ENCODE data around the gene PLAA.
"Not testable (repeated sequence)": the region's sequence is repeated elsewhere in the genome, so short reads cannot be mapped to it uniquely, and the experiment has no call there.

Gene PLAA

DNA sequence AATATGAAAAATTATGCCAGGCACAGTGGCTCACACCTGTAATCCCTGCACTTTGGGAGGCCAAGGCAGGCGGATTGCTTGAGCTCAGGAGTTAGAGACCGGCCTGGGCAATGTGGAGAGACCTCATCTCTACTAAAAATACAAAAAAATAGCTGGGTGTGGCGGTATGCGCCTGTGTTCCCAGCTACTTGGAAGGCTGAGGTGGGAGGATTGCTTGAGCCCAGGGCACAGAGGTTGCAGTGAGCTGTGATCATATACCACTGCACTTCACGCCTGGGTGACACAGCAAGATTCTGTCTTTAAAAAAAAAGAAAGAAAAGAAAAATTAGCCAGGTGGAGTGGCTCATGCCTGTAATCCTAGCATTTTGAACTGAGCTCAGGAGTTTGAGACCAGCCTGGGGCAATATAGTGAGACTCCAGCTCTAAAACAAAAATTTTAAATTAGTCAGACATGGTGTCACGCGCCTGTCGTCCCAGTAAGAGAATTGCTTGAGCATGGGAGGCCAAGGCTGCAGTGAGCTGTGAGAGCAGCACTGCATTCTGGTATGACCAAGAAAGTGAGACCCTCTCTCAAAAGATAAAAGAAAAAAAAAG lies 18.0 kb downstream of the PLAA start:
- no peak for DNase-seq

DNA sequence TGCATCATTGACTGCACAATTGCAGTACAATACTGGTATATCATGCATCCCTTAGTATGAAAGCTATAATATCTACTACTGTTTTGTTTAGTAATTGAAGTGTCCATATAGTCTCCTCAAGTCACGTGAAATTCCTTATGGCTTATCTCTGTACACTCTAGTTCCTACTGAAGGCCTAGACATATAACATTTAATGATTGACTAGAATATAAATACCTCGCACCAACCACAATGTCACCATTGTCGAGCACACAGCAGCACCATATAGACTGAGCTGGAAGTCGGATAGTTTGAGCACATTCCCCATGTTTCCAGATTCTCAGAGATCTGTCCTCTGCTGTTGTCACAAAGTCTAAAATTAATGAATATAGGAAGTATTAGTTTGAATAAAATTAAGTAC lies 21.4 kb downstream of the PLAA start:
- no peak for DNase-seq

DNA sequence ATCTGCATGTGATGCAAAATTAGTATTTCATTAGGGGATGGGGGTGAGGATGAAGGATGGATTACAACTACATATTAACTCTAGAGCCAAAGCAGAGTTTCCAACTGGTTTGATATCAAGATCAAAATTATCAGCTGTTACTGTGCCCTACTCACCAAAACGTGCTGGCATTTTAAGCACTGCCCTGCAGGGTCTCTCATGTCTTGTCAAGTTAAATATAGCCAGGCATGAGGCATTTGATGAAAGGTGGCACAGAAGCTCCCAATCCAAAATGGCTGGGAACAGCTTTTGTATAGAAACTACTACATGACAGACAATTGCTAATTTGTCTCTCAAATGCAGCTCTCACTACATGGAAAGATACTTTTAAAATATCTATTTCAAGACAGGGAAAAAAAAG lies 27.3 kb downstream of the PLAA start:
- DNase-seq: no peak

DNA sequence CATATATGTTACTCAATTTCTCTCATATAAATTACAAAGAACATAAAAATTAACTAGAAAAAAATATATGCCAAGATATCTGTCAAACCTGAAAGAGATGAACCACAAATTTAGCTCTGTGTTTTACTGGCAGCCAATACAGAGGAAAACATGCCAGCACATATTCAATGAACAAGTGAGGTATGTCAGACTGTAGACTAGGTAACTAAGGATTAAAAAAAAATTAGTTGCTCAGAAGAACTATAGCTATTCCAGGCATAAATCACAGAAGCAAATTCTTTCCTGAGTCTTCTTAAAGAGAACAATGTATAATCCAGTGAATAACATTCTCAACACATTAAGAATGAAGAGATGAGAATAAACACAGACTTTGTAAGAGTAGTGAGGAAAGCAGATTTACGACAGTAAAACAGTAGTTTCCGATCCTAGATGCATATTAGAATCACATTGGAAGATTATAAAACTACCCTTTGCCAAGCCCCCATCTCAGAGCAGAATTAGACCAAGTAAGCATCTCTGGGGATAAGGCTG lies 33.8 kb downstream of the PLAA start:
- no peak for DNase-seq

DNA sequence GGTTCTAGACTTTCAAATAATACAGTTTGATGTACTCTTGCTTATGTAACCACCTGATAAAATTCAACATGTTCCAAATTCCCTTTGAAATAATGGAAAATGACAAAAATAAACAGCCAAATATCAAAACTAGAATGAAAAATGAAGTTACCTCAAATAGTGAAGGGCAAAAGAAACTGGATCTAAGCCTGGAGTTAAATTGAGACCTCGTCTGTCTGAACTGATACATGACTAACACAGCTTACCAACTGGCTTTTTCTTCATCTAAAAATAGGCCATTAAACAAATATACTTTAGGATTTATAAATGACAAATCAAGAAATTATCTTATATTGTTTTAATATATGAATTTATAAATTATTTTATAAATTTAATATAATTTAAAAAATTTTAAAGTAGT lies 42.4 kb downstream of the PLAA start:
- DNase-seq: no peak

DNA sequence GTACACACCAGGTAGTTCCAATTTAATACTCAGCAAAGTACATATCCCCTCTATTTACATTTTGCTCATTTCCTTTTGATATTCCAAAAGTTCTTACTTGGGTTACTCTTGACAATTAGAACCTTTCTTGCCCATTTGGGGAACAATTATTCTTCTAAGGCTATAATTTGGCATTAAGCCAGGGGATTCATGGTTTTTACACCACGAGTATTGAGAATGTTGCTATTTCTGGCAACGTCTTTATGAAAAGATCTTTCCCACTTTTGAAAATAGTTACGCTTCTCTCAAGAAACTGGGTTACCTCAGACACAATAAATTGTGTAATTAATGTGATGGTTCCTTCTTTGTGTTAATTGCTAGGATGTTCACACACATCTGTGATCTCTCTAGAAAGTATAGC lies 43.0 kb downstream of the PLAA start:
- no peak for DNase-seq

DNA sequence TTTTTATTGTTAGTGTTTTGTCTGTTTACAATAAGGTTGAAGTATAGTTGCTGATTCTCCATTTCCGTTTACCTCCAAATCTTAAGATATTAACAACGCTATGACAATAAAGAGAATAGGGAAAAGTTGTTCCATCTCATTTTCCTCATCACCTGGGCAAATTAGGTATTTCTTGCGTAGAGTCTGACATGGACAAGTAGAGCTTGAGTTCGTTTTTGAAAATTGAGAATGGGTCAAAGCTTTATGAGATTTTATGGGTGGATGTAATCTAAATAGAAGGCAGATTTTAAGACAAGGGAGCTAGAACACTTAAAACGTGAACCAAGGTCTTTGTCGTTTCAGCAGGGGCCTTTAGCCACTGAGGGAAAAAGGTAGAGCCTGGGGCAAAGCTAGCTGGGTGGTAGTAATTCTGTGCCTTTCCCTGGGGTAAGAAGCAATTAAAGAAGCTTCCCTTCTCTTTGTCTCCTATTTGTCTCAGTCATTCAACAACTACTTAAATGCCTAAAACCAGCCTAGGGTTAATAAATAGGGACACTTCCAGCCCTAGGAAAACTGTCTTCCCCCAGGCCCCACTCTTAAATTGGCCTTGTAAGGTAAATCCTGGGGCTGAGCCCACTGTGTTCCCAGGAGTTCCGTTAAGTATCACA lies 53.9 kb downstream of the PLAA start:
- no peak for DNase-seq

DNA sequence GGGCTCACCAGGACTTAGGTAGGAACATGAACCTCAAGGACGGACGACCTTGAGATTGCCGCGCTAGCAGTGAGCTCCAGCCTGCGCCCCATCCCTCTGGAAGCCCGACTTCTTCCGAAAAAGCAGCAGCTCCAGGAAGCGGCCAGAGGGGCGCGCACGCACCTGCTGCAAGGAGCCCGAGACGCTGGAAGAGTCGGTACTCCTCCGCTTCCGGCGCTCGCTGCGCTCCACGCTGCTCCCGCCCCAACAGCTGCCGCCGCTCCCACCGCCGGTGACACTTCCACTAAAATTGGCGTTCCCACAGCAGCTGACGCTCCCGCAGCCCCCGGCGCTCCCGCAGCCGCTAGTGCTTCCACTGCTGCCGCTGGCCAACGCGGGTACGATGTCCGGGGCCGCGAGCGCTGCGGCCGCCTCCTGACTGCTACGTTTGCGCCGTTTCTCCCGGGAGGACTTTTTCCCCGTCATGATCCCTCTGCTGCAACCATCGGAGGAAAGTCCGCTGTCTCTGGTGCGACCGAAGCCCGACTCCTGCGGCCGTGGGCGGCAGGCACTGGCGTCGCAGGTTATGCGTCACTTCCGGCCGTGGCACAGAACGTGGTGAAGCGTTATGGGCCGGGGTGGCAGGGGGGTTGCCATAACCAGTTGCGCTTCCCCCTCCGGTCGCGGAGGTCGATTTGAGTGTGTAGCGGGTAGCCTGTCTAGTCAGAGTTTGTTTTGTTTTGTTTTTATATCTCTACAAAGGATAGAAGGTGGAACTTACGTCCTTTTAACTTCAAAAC lies 54.6 kb downstream of the PLAA start, which contains the start of gene CAAP1:
TSS of gene CAAP1 (minus strand) at position 552 of the 779 bp plus-strand sequence. CDS start at position 465, 87 bp downstream.
- peak; percentile 84 to 88 (median 86) for DNase-seq

DNA sequence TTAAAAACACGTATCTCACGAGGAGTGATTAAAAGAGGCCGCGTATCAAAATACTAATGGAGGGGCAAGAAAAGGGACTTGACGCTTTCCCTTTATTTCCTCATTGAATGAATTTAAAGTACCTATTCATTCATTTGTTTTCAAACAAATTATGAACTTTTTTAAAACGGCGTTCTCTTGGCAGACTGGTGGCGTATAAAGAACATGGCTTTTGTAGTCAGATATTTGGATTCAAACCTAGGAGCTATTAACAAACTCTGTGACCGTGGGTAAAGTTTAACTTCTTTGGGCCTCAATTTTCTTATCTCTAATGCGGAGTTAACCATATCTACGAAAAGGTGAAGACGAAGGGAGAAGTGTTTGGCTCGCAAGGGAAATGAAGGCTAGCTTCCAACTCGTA lies 55.3 kb downstream of the PLAA start:
- DNase-seq: no peak

DNA sequence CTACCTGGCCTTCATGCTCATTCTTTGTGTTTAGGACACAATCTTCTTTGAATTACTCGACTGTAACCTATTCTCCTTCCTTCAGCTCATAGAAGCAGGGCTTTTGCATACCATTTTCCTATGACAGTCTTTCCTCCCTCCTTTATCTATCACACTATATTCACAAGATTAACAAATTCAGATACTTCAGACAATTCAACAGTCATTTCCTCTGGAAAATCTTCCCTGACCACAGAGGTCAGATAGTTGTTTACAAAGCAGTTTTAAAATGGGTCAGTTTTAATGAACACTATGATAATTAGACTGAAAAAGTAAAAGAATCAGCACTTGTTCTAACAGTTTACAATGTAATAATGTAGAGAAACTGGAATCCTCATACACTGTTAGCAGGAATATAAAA lies 58.8 kb downstream of the PLAA start:
- DNase-seq: no peak

DNA sequence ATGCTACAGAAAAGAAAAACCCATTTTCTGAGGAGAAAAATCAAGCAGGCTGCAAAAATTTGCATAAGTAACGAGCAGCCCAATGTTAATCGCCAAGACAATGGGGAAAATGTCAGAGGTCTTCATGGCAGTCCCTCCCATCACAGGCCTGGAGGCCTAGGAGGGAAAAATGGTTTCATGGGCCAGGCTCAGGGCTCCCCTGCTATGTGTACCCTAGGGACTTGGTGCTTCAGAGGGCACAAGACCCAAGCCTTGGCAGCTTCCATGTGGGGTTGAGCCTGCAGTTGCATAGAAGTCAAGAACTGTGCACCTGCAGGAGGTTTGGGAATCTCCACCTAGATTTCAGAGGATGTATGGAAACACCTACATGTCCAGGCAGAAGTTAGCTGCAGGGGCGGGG lies 64.9 kb downstream of the PLAA start:
- DNase-seq: no peak

DNA sequence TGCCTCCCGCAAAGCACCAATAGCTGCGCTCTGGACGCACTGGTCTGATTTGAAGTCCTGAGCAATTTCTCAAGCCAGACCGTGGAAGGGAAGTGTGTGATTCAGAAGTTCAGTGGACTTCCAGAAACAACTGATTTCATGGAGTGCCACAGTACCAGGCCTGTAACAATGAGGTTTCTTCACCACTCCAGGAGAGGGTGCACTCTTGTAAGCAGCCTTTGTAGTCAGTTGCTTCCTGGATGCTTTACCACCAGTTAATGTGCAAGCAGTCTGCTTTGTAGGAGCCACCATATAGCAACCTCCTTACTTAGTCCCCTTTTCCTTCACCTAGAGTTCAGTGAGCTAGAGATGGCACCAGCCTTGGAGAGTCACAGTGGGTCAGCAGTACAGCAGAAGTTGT lies 66.8 kb downstream of the PLAA start:
- no peak for DNase-seq

DNA sequence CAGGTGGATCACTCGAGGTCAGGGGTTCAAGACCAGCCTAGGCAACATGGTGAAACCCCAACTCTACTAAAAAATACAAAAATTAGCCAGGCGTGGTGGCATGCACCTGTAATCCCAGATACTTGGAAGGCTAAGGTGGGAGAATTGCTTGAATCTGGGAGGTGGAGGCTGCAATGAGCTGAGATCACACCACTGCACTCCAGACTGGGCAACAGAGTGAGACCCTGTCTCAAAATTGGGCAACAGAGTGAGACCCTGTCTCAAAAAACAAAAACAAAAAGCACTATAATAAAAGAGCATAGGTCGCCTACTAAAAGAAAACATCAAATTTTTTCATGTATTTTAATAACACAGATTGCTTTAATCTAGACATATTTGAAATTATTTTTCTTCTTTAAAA lies 71.9 kb downstream of the PLAA start:
- DNase-seq: not testable (repeated sequence)

DNA sequence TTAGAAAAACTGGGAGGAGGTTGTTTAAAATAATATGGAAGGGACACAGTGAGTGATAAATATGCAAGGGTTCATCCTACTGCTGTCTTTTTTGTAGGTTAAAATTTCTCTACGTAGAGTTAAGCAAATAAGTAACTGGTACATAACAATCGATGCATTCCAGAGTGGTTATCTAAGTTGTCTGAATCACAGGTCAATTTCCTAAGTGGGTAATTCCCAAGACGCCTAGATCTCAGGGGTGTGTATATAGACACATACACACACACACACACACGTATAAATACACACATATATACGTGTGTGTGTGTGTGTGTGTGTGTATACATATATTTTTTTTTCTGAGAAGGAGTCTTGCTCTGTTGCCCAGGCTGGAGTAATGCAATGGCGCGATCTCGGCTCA lies 76.8 kb downstream of the PLAA start:
- no peak for DNase-seq

DNA sequence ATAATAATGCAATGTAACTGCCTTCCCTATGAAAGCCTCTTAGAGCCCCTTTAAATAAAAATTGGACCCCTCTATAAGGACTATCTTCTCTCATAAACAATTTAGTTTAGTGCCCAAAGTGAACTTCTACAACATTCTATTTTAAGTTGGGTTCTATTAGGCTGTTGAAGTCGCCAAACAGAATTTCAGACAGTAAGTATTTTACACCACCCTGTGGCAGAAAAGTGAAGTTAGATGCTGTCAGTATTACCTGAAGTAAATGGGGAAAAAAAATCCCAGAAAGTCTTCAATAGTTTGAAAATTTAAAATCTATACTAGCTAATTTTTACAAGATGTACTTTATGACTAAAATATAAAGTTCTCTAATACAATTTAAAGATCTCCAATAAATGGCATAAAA lies 84.0 kb downstream of the PLAA start:
- no peak for DNase-seq

DNA sequence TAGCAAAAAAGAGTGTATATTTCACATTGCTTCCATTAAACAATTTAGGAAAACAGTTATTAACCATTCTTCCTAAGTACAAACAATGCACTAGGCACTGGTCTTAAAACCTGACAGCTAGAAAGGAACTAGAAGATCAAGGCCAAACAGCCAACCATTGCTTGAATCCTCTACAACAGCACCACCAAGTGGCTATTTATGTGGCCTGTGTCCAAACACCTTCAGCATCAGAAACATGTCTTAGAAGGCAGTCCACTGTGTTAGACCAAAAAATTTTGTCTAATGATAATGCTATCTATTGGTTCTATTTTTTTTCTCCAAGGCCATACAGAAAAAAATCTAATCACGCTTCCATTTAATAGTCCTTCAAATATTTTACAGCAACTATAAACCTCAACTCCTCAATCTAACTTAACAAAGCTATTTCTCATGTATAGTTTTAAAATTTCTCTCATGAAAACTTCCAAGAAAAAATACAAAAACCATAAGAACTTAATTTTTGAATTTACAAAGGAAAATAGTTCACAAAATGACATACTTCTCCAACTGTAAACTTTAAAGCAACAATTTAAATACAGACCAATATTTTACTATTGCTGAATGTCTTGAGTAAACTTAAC lies 90.5 kb downstream of the PLAA start:
- no peak for DNase-seq

Data from activated naive CD4-positive, alpha-beta T cell (primary cell).